Measurements from ENCODE around the gene EMP2. TPM values are rescaled to one million over a fixed set of nuclear protein-coding genes. Genes with fewer than 3 reads are reported as not detected.

Gene EMP2
- total RNA-seq, 1 donor from 2014 or later: 14.6 TPM

DNA sequence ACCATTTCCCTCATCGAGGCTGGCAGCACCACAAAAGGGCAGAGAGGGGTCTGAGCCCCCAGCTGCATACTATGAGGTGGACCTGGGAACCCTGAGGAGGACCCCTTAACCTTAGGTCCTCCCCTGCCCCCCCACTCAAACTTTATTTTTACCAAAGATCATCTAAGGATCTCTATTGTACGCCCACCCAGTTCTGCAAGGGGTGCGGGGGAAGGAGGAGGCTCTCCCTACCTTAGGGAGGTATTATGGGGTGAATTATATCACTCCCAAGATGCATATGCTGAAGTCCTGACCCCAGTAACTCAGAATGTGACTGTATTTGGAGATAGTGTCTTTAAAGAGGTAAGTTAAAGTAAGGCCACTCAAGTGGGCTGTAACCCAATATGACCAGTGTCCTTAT lies 26.8 kb upstream of the EMP2 start:
- Mint-ChIP-seq H3K27me3 (ENCODE audit: low read depth) (peaks cover 24% of the 10 kb centered on the region), H3K36me3 (ENCODE audit: low read depth) (no peaks in the 10 kb centered on the region), H3K27ac (ENCODE audit: unreplicated experiment) (no peak overlapping the region), H3K9me3 (ENCODE audit: low read depth) (peaks cover 4% of the 10 kb centered on the region), H3K4me3 (ENCODE audit: unreplicated experiment) (no peak overlapping the region), H3K4me1 (ENCODE audit: low read depth) (peaks cover 3% of the 10 kb centered on the region)
- TF ChIP-seq, protein P1, sequence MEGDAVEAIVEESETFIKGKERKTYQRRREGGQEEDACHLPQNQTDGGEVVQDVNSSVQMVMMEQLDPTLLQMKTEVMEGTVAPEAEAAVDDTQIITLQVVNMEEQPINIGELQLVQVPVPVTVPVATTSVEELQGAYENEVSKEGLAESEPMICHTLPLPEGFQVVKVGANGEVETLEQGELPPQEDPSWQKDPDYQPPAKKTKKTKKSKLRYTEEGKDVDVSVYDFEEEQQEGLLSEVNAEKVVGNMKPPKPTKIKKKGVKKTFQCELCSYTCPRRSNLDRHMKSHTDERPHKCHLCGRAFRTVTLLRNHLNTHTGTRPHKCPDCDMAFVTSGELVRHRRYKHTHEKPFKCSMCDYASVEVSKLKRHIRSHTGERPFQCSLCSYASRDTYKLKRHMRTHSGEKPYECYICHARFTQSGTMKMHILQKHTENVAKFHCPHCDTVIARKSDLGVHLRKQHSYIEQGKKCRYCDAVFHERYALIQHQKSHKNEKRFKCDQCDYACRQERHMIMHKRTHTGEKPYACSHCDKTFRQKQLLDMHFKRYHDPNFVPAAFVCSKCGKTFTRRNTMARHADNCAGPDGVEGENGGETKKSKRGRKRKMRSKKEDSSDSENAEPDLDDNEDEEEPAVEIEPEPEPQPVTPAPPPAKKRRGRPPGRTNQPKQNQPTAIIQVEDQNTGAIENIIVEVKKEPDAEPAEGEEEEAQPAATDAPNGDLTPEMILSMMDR (IDR thresholded peaks at IDR 0.05): no peak
- DNase-seq (ENCODE audit: low spot score): no peak

DNA sequence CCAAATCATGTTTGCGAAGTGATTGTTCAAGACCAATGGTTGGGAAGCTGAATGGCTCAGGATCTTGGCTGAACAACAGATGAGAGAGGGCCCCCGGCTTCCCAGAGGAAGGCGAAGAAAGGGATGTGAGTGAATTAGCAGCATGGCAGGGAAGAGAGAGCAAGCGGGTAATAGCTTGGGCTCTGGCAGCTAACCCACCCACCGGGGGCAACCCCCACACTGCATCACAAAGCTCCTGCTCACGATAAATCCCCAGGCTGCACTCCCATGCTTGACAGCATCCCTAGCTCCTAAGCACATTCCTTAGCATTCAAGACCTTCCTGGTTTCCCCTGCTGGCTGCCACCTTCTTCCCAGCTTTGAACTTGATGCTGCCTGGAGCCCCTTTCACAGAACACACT lies 26.2 kb upstream of the EMP2 start:
- H3K9me3 Mint-ChIP-seq (ENCODE audit: low read depth): peaks cover 4% of the 10 kb centered on the region
- H3K27ac Mint-ChIP-seq (ENCODE audit: unreplicated experiment): no peak overlapping the region
- no peak for DNase-seq (ENCODE audit: low spot score)
- H3K36me3 Mint-ChIP-seq (ENCODE audit: low read depth): no peaks in the 10 kb centered on the region
- H3K4me1 Mint-ChIP-seq (ENCODE audit: low read depth): peaks cover 3% of the 10 kb centered on the region
- peaks cover 23% of the 10 kb centered on the region for H3K27me3 Mint-ChIP-seq (ENCODE audit: low read depth)
- TF ChIP-seq, protein P1 (IDR thresholded peaks at IDR 0.05): no peak
- no peak overlapping the region for H3K4me3 Mint-ChIP-seq (ENCODE audit: unreplicated experiment)

DNA sequence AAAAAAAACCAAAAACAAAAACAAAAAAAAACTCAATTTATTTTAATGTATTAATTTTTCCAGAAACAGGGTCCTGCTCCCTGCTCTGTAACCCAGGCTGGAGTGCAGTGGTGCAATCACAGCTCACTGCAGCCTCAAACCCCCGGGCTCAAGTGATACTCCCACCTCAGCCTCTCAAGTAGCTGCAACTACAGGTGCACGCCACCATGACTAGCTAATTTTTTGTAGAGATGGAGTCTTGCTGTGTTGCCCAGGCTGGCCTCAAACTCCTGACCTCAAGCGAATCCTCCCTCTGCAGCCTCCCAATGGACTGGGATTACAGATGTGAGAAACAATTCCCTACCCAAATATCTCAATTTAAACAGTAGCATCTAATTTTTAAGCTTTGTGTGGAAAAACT lies 25.2 kb upstream of the EMP2 start:
- Mint-ChIP-seq H3K27me3 (ENCODE audit: low read depth) (peaks cover 23% of the 10 kb centered on the region), H3K9me3 (ENCODE audit: low read depth) (peaks cover 4% of the 10 kb centered on the region), H3K27ac (ENCODE audit: unreplicated experiment) (no peak overlapping the region), H3K4me1 (ENCODE audit: low read depth) (peaks cover 3% of the 10 kb centered on the region), H3K4me3 (ENCODE audit: unreplicated experiment) (no peak overlapping the region), H3K36me3 (ENCODE audit: low read depth) (no peaks in the 10 kb centered on the region)
- TF ChIP-seq, protein P1 (IDR thresholded peaks at IDR 0.05): no peak
- no peak for DNase-seq (ENCODE audit: low spot score)

DNA sequence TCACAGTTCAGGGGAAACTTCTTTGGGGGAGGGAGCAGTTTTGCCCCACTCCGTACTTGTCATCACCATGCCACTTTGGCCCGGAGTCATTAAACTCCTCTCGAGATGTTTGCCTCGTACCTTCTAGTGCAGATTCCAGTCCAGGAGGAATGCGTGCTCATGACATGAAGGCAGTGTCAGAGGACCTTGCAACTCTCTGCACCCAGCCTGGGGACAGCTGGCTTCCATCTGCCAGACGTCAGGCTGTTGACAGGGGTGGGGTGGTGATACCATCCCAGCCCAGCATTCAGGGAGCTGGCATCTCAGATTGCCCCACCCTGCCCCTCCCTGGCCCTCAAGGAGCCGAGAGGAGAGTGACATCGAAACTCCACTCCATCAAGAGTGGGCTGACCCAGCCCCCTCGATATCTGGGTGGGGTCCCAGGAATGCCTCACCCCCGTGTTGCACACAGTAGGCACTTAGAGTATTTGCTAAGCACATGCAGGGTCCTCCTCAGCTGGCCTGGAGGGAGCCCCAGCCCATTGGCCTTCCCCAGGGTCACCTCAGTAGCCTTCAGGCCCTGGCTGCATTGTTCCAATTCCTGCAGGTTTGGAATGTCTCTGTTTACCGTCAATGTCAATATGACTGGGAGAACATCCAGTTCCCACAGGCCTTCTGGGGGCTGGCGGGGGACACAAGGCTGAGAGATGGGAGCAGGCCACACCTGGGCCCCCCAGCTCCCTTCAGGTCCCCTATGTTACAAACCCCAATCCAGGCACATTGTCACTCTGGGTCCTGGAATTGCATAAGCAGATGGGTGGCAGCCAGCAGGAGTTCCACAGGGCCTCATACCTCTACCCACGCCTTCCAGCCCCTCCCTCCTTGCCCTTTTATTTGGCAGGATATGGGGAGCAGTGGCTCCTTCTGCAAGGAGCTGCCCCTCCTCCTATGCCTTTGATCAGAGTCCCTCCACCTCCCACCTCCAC lies 21.3 kb upstream of the EMP2 start:
- Mint-ChIP-seq H3K4me3 (ENCODE audit: unreplicated experiment) (no peak overlapping the region), H3K27ac (ENCODE audit: unreplicated experiment) (no peak overlapping the region), H3K4me1 (ENCODE audit: low read depth) (no peaks in the 10 kb centered on the region), H3K36me3 (ENCODE audit: low read depth) (no peaks in the 10 kb centered on the region), H3K9me3 (ENCODE audit: low read depth) (peaks cover 4% of the 10 kb centered on the region), H3K27me3 (ENCODE audit: low read depth) (peaks cover 27% of the 10 kb centered on the region)
- DNase-seq (ENCODE audit: low spot score): no peak
- TF ChIP-seq, protein P1 (IDR thresholded peaks at IDR 0.05): no peak

DNA sequence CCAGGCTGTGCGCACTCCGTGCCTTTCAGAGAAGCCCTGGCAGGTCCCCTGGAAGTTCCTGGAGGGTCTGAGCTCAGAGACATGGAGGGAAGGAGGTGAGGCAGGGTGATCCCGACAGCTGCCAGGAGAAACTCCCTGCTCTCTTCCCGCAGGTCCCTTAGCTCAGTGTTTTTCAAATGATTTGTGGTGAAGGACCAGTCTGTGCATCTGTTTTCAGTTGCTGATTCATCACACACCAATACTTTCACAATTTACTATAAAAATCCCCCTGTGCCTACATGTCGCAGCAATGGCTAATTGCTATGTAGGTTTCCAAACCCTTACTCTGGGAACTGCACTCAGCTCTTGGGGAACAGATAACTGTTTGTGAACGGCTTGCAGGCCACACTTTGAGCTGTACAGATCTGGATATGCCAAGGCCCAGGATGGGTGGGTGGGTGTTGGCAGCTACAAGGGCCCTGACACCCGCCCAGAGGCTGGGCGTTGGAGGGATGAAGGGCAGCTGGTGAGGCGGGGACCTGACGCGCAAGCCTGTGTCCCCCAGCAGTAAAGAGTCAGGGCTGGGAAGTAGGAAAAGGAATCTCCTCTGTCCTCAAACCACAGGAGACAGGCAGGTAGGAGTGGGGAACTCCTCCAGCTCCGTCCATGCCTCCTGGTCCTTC lies 20.5 kb upstream of the EMP2 start:
- Mint-ChIP-seq H3K4me1 (ENCODE audit: low read depth) (no peaks in the 10 kb centered on the region), H3K36me3 (ENCODE audit: low read depth) (no peaks in the 10 kb centered on the region), H3K27me3 (ENCODE audit: low read depth) (peaks cover 27% of the 10 kb centered on the region), H3K27ac (ENCODE audit: unreplicated experiment) (no peak overlapping the region), H3K4me3 (ENCODE audit: unreplicated experiment) (no peak overlapping the region), H3K9me3 (ENCODE audit: low read depth) (peaks cover 4% of the 10 kb centered on the region)
- TF ChIP-seq, protein P1 (IDR thresholded peaks at IDR 0.05): no peak
- DNase-seq (ENCODE audit: low spot score): no peak
